Kidney glomerular epithelial cell (primary cell): ENCODE data around the gene LRCH1.
A peak's percentile ranks its signal among the peaks of the same experiment; 100 is the strongest.

ENCODE experiments used
- DNase-seq: peaks from one replicate; lab custom pipeline; 2025; lab: John Stamatoyannopoulos, UW

The LRCH1 gene

GRCh38 chr13:46562581-46562980 lies 9.6 kb downstream of the LRCH1 start:
- no peak for DNase-seq

DNA sequence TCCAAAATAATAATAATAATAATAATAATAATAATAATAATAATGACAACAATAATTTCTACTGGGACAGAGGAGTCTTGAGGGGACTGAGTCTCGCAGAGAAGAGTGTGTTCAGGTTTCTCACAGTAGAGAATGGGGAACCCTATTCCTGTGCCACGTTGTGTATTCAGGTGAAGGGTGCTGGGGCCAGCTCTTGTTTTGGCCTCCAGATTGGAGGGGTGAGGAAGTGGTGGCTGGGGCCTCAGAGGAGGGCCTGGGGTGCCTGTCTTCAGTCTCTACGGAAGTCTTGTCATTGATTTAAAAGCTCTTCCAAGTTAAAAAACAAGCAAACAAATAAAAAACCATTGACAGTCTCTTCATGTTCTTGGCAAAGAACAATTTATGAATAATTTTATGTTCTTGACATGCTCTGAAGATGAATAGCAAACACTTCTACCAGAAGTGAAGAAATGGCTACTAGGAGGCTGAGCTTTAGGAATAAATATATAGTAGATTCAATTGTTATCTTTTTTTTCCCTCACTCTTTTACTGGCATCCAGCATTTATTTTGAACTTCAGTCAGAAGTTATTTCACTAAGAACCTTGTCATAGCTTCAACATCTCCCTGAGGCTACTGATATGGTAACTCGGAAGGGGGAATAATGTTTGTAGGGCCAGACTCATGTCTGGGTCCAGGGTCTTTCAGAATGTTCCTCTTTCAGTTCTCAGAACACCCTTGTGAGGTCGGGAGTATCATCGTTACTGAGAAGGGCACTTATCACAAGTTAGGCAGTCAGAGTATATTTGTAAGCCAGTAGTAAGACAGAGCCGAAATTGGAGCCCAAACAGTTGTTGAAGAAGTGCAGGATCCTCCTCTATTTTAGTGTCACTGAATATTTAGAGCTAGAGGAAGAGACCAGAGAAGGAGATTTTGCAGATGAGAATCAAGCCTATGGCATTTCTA lies 13.1 kb downstream of the LRCH1 start:
- DNase-seq, result no peak

DNA sequence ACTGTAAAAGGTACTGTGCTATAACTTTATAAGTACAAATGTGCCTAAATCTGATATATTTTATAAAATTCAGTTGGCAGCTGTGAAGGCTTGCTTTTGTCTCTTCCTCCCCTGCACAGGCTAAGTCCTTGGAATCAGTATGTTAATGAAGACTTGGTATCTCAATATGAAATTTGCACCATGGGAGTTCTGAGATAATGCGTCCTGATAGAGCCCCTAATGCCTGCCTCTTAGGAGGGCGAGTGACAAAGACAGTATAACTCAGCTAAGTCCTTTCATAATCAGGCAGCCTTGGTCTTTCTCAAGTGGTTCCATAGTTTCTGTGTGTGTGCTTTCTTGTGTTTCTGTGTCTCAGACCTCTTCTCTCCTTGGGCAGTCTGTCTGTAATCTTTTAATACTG lies 14.7 kb downstream of the LRCH1 start:
- DNase-seq, result no peak

DNA sequence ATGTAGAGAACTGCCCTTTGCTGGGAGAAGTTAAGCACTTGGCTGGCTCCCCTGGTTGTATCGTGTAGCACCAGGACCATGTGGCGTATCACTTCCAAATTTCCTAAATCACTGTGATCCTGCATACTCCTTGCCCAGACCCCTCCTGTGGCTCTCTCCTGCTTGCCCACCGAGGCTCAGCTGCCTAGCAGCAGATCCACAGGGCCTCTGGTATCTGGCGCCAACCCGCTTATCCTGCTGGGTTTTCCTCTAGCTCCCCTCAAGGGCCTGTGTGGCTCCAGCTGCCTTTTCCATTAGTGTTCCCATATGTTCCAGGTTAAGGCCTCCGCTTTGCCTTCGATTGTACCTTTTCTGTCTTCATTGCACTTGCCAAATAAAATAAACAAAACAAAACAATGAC lies 16.5 kb downstream of the LRCH1 start:
- no peak for DNase-seq

- DNase-seq, result no peak
These were observed 17.3 kb downstream of the LRCH1 start for GRCh38 chr13:46570273-46570672.

DNA sequence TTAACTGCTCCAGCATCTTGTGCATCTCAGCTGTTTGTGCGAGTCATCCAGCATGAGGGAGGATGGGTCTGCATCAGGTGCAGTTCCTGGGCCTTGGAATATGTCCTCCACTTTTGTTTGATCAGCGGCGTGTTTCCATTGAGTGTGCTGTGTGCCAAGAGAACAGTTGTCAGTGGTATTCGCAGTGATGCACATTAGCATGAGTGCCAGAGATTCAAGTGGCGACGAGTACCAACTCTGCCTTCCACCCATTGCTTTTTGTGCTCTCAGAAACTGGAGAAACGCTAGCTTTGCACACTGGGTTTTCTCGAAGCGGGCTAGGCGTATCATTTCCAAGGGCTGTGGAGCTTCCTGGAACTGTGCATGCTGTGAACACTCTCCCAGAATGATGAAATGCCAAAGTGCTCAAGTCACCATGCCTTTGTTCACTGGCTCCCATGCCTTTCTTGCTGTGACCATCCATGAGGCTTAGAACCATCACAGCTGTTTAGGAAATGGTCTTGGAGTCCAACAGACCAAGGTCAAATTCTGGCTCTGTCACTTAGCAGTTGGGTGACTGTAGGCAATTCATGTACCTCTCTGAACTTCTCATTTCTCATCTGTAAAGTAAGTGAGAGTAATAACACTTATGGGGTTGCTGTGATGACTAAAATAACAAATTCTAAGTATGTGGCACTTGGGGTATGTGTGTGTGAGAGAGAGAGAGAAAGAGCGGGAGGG lies 18.4 kb downstream of the LRCH1 start:
- no peak for DNase-seq

- no peak for DNase-seq
These were observed 19.1 kb downstream of the LRCH1 start for GRCh38 chr13:46571909-46572595.

DNA sequence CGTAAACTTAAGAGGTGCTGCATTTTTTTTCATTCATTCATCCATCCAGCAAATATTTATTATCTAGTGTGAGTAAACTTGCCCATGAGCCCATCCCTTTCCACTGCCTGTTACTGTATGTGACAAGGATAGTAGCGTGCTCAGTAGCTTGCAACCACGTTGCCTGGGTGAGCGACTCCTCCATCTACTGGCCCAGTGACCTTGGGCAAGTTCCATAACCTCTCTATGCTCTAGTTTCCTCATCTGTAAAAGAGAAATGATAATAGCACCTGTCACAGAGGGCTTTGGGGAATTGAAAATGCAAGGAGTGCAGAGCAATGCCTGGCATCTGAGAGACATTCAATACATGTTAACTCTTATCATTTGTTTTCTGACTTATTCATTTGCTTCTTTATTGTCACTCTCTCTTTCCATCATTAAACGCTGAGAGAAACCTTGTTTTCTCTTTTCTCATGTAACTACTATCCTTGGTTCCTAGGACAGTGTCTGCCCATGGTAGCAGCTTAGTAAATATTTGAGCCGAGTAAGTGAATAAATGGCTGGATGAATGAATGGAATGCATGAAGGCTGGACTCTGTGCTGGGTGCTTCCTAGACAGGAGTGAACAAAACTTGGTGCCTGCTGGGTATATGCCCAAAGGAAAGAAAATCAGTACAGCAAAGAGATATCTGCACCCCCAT lies 19.9 kb downstream of the LRCH1 start:
- no peak for DNase-seq

DNA sequence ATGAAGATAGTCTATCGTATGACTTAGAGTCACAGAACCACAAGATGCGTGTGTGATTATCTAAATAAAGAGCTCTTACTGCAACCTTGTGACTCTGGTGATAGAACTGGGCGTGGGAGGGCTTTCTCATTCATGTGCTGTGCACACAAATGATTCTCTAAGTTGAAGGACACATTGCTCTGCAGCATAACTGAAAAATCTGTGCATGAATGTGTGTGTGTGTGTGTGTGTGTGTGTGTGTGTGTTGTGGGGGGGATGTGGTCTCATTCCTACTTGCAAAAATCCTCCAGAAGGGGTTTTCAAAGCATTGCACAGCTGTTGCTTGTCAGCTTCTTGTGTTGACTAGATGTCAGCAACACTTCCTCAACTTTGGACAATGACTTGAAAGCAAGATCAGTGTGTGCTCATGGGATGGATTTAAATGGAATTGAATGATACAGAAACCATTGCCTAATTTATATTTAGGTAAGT lies 22.4 kb downstream of the LRCH1 start:
- DNase-seq, result no peak

DNA sequence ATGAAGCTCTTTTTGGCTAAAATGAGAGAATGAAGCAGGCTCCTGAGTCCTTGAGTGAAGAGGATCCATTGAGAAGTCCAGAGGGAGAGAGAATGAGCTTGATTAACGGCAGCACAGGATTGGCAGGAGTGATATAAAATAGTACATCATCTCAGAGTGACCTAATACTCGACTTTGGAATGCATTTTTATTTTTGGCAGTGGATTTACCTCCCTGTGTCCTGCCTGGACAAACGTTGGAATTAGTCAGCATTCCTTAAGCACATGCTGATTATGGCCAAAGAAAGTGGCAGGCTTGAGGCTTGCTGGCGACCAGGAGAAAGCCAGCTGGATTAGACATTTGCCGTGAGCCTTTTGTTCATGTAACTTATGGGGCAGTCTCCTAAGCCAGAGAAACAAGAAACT lies 22.9 kb downstream of the LRCH1 start:
- DNase-seq, result peak; percentile 61

DNA sequence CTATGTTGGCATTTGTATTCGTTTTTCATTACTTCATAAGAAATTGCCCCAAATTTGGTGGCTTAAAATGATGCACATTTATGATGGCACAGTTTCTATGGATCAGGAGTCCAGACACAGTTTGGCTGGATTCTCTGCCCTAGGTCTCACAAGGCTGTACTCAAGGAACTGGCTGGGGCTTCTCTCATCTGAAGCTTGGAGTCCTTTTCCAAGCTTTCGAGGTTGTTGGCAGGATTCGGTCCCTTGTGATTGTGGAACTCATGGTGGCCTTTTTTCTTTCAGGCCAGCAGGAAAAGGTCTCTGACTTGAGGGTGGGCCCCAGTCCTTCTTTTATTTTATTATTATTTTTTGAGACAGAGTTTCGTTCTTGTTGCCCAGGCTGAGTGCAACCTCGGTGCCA lies 23.8 kb downstream of the LRCH1 start:
- no peak for DNase-seq

- no peak for DNase-seq
These were observed 25.0 kb downstream of the LRCH1 start for GRCh38 chr13:46577696-46578589.

GRCh38 chr13:46578590-46578975 lies 25.6 kb downstream of the LRCH1 start:
- DNase-seq, result no peak

DNA sequence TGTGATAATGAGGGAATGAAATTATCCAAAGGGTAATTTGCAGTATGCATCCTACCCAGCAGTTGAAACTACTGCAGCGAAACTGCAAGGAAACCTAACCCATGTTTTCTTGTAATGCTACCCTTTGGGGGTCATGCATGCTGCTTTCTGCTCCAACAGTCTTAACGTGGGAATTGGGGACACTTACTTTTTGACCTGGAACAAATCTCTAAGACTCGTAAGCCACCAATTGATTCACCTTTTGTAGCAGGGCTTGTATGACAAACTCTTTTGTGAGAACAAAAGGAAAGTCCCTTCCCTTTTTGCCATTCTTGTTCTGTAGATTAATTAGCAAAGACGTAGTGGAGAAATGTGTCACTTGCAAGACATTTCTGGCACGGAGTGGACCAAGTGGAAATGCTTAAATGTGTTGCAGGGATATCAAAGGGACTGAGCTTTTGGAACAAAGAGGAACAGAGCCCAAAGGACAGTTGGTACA lies 27.4 kb downstream of the LRCH1 start:
- no peak for DNase-seq

- no peak for DNase-seq
These were observed 29.2 kb downstream of the LRCH1 start for GRCh38 chr13:46582190-46582589.

DNA sequence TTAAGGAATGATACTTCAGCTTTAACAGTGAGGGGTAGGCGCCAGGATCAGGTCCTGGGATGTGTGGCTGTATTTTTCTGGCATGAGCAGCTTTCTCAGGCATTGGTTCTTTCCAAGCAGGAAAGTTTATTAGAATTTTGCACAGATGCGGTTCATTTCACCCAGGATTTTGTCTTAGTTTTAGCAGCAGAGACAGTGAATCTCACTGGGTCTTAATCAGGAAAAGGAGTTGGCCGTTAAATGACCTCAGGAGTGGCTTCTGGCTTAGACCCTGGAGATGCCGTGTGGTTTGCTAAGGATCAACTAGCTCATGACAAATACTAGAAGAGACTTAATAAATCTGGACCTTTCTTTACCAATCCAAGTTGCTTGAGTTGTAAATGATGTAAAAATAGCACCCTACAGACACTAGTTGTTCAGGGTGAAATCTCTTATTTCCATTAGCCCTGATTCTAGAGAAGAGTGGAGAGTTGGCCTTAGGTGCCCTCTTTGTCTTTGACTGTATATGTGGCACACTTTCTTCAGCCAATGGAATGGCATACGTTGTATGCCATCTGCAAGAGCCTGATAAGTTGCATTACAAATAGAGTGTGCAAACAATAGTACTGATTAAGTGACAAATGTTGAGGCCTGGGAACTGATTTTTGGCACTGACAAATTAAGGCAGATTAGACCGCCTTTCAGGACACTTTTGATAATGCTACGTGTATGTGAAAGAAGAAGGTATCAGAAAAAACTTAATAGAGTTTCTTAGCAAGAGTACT lies 34.0 kb downstream of the LRCH1 start:
- DNase-seq, result peak; percentile 48

DNA sequence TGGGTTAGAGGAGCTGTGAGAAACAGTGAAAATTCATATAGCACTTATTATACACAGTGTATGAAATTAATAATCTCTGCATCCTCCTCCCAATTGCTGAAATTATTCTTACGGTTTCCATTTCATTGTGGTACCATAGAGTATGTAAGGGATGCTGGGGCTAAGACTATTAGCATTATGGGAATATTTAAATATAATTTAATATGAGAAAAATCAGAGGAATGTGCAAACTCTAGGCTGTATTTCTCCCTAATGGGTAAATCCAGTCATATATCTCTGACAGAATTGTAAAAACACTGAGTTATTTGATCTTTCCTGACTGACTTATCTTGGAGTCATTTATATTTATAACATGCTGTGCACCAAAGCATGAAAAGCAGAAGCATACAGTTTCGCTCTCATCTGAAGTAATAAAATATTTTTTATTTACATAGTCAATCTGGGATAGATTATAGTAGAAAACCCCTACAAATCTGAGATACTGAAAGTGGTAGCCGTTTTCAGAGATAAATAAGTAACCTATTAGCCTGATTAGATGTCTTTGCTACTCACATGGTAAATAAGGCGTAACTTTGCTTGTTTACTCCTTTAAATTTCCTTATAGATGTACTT lies 34.9 kb downstream of the LRCH1 start:
- DNase-seq, result peak; percentile 47

DNA sequence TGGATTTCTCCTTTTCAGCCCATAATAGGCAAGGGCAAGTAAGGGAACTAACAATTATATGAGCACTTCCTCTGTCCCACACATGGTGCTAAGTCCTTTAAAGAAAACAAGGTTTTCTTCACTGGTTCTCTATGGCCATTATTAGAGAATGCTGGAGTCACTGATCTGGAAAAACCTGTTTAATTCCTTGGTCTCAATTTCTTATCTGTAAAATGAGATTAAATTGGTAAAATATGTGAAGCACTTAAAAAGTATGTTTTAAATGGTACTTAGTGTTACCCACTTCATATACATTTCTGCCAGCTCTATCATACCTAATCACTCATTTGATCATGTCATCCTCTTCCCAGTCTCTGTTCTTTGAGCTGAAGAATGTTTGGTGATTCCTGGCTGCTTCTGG lies 39.4 kb downstream of the LRCH1 start:
- no peak for DNase-seq

GRCh38 chr13:46593398-46593797 lies 40.4 kb downstream of the LRCH1 start:
- DNase-seq, result no peak
